Natural killer cell (primary cell): ENCODE results near the gene CENPT. TPM values are rescaled to one million over a fixed set of nuclear protein-coding genes. Genes with fewer than 3 reads are reported as not detected.

Experiments
- ATAC-seq, 3 donors: fragments of 150-1000 bp in 2 of 3; fragments of 200-7000 bp in 1 of 3; cut with Tn5 transposase; 1 replicate in 1 of 3; 2 replicates in 2 of 3; pipeline ENCODE4 v1.10.0; 2021; ENCODE audit warnings: mild to moderate bottlenecking in 2 of 3, moderate library complexity in 2 of 3
- DNase-seq, 2 donors: peaks; one replicate each; pipeline versions ENCODE4 v3.0.0 to v3.0.0-alpha.2; 2013 to 2021; ENCODE audit warnings: mixed read lengths in 1 of 2
- H3K27ac ChIP-seq: one replicate; pipeline ENCODE4 v1.5.1; 2013; ENCODE audit warnings: mild to moderate bottlenecking, low read length
- H3K27me3 ChIP-seq: one replicate; pipeline ENCODE4 v1.6.1; 2013; ENCODE audit warnings: low read length; ENCODE audit not compliant: control insufficient read depth, insufficient read depth
- H3K36me3 ChIP-seq: one replicate; pipeline ENCODE4 v1.6.1; 2013; ENCODE audit warnings: low read length; ENCODE audit not compliant: control insufficient read depth, insufficient read depth
- H3K4me1 ChIP-seq: one replicate; pipeline ENCODE4 v1.6.1; 2013; ENCODE audit warnings: low read length; ENCODE audit not compliant: control insufficient read depth, insufficient read depth
- H3K4me3 ChIP-seq: one replicate; pipeline ENCODE4 v1.5.1; 2013; ENCODE audit warnings: low read length
- H3K9me3 ChIP-seq: one replicate; pipeline ENCODE4 v1.6.1; 2013; ENCODE audit warnings: low read length; ENCODE audit not compliant: control insufficient read depth, insufficient read depth
- H3K27ac Mint-ChIP-seq, 2 donors: one replicate each; pipeline ENCODE4 v1.8.0; 2022; ENCODE audit warnings: mild to moderate bottlenecking in 2 of 2, mixed read lengths in 2 of 2, moderate library complexity in 1 of 2
- H3K27me3 Mint-ChIP-seq, 2 donors: one replicate each; pipeline ENCODE4 v1.8.0; 2022; ENCODE audit warnings: low read depth in 2 of 2, mixed read lengths in 2 of 2
- H3K36me3 Mint-ChIP-seq: one replicate; pipeline ENCODE4 v1.8.0; 2022; ENCODE audit warnings: mixed read lengths
- H3K4me1 Mint-ChIP-seq, 2 donors: one replicate each; pipeline ENCODE4 v1.8.0; 2022; ENCODE audit warnings: mixed read lengths in 2 of 2
- H3K4me3 Mint-ChIP-seq: one replicate; pipeline ENCODE4 v1.8.0; 2022; ENCODE audit warnings: mild to moderate bottlenecking, moderate library complexity, mixed read lengths
- H3K9me3 Mint-ChIP-seq, 2 donors: one replicate each; pipeline ENCODE4 v1.8.0; 2022; ENCODE audit warnings: mixed read lengths in 2 of 2
- WGBS: methylation state at CpG from one replicate; pipeline ENCODE4 v1.1.7; 2013; ENCODE audit warnings: missing lambda C conversion rate; ENCODE audit not compliant: insufficient coverage; 5-methylcytosine and 5-hydroxymethylcytosine counted together
- intact Hi-C: fragments of 100-400 bp; cut with micrococcal nuclease; formaldehyde crosslinking; loops from one replicate; pipeline ENCODE4 v1.14.2; 2022
- total RNA-seq, 4 donors: library from RNA; stranded (reverse); fragments of 120-200 nt in 1 of 4; gene quantifications; one replicate each; pipeline versions ENCODE4 v1.2.3 to v1.2.4, GENCODE V29; 2013 to 2022
- TF ChIP-seq, protein P1 (sequence below): fragments of 200-600 bp; IDR thresholded peaks from one replicate; pipeline ENCODE4 v1.8.0; 2022; ENCODE audit warnings: antibody characterized with exemption

Gene CENPT
- total RNA-seq, 3 donors from 2014 or later (not counting 1 experiment from before 2014, with no cell fraction given): 68.6 to 81.3 (median 78.9) TPM

GRCh38 chr16:67860589-67861398, 13.3 kb upstream of the CENPT start:
- intact Hi-C loops: no loop called here
- Histone ChIP-seq H3K4me1 (peaks cover 22% of the 10 kb centered on the region), H3K27ac (no peak overlapping the region), H3K27me3 (no peaks in the 10 kb centered on the region), H3K36me3 (peaks cover 2% of the 10 kb centered on the region), H3K4me3 (no peak overlapping the region), H3K9me3 (no peaks in the 10 kb centered on the region)
- DNase-seq: no peak
- Mint-ChIP-seq H3K27me3 (no peaks in the 10 kb centered on the region), H3K9me3 (no peaks in the 10 kb centered on the region), H3K36me3 (no peaks in the 10 kb centered on the region), H3K4me3 (no peak overlapping the region), H3K27ac (peak overlapping the region in 1 of 2 donors; percentile 65), H3K4me1 (peaks cover 31 to 36% of the 10 kb centered on the region in 2 donors)
- ATAC-seq: no peak
- WGBS: 95% methylated on average over 8 of the region's 8 CpGs
- TF ChIP-seq, protein P1, sequence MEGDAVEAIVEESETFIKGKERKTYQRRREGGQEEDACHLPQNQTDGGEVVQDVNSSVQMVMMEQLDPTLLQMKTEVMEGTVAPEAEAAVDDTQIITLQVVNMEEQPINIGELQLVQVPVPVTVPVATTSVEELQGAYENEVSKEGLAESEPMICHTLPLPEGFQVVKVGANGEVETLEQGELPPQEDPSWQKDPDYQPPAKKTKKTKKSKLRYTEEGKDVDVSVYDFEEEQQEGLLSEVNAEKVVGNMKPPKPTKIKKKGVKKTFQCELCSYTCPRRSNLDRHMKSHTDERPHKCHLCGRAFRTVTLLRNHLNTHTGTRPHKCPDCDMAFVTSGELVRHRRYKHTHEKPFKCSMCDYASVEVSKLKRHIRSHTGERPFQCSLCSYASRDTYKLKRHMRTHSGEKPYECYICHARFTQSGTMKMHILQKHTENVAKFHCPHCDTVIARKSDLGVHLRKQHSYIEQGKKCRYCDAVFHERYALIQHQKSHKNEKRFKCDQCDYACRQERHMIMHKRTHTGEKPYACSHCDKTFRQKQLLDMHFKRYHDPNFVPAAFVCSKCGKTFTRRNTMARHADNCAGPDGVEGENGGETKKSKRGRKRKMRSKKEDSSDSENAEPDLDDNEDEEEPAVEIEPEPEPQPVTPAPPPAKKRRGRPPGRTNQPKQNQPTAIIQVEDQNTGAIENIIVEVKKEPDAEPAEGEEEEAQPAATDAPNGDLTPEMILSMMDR: no peak

- Histone ChIP-seq H3K4me1 (peaks cover 22% of the 10 kb centered on the region), H3K27ac (peak overlapping the region; percentile 44), H3K4me3 (no peak overlapping the region), H3K36me3 (peaks cover 2% of the 10 kb centered on the region), H3K27me3 (no peaks in the 10 kb centered on the region), H3K9me3 (no peaks in the 10 kb centered on the region)
- intact Hi-C loops: no loop called here
- TF ChIP-seq, protein P1: no peak
- no peak overlapping the region for H3K4me3 Mint-ChIP-seq
- no peaks in the 10 kb centered on the region for H3K36me3 Mint-ChIP-seq
- ATAC-seq (peak; percentile 37 to 76 (median 58)), DNase-seq (peak in 1 of 2 donors; percentile 37)
- no peaks in the 10 kb centered on the region for H3K27me3 Mint-ChIP-seq
- no peaks in the 10 kb centered on the region for H3K9me3 Mint-ChIP-seq
- peak overlapping the region; percentile 79 to 85 for H3K27ac Mint-ChIP-seq
- 64% methylated on average over 4 of the region's 4 CpGs for WGBS
- H3K4me1 Mint-ChIP-seq: peaks cover 37 to 42% of the 10 kb centered on the region in 2 donors
Measured at GRCh38 chr16:67858500-67858899, 11.0 kb upstream of the CENPT start.

DNA sequence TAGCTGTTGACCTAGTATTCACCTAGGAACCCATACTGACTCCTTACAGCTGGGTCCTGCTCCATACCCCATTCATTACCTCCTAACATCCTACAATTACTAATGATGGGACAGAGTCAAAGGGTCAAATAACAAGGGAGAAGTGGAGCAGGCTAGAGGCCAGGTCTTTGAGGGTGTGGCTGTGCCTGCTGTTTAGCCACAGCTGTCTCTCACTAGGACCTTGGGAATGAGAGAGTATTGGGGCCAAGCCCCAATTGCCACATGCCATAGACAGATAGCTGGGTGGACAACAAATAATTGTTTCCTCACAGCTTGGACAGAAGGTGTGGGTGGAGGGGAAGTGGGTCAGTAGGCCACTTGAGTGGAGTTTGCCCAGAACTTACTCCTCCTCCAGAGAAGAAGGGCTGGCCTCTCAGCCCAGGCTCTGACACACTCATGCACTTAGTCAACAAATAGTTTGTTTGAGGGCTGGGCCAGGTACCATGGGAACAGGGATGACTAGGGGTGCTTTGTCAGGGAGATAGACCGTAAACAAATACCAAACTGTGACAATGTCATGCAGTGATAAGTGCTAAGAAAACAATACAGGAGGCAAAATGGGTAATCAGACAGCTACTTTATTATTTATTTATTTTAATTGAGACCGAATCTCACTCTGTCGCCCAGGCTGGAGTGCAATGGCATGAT, 10.2 kb upstream of the CENPT start:
- no peaks in the 10 kb centered on the region for H3K9me3 Mint-ChIP-seq
- H3K36me3 Mint-ChIP-seq: no peaks in the 10 kb centered on the region
- no peaks in the 10 kb centered on the region for H3K27me3 Mint-ChIP-seq
- TF ChIP-seq, protein P1: no peak
- Histone ChIP-seq H3K27ac (peak overlapping the region; percentile 44), H3K36me3 (peaks cover 2% of the 10 kb centered on the region), H3K4me3 (no peak overlapping the region), H3K9me3 (no peaks in the 10 kb centered on the region), H3K4me1 (peaks cover 22% of the 10 kb centered on the region), H3K27me3 (no peaks in the 10 kb centered on the region)
- ATAC-seq (peak; percentile 69 to 79 (median 77)), DNase-seq (peak in 1 of 2 donors; percentile 58)
- 69% methylated on average over 3 of the region's 3 CpGs for WGBS
- H3K4me3 Mint-ChIP-seq: no peak overlapping the region
- intact Hi-C loops: no loop called here
- H3K4me1 Mint-ChIP-seq: peaks cover 37 to 42% of the 10 kb centered on the region in 2 donors
- peak overlapping the region; percentile 79 to 85 for H3K27ac Mint-ChIP-seq
